CD4-positive, alpha-beta T cell treated with Interleukin-10 for 1 hour (primary cell): ENCODE results near the gene SKI.

Source experiments
- DNase-seq: peaks from one replicate; pipeline ENCODE4 v3.0.0-alpha.2; 2020

Gene SKI

DNA sequence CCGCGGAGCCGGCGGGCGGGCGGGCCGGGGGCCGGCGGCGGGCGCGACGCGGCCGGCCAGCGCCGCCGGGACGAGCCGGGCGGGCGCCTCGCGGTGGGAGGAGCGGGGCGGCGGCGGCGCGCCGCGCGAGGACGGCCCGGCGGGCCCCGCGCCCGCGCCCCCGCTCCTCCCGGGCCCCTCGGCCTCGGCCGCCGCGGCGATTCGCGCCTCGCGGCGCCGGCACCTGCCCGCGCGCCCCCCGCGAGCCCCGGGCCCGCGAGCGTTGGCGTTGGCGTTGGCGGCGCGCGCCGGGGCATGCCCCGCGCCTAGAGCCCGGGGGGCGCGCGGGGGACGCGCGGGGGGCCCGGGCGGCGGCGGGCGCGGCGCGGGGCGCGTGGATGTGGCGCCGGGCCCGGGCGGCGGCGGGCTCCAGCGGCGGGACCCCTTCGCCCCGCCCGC is at the start of gene SKI:
SKI (plus strand) TSS at position 163 of the 438 bp plus-strand sequence. CDS start 448 bp downstream, outside the sequence.
- DNase-seq = no peak

DNA sequence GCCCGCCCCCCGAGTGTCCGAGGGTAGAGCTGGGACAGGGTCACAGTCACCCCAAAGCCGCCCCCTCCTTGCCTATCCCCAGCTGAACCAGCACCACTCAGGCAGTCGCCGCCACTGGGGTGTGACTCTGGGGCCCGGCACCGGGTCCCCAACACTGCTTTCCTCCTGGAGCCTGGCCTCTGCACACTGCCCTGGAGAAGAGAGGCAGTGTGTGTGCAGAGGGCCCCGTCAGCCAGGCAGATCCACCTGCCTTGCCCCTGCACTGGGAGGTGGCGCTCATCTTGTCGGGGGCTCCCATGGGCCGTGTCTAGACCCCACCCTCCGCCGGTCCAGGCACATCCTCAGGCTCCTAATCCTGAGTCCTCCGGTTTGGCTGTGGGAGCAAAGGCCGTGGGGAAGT is 49.2 kb upstream of the SKI start:
- no peak for DNase-seq

DNA sequence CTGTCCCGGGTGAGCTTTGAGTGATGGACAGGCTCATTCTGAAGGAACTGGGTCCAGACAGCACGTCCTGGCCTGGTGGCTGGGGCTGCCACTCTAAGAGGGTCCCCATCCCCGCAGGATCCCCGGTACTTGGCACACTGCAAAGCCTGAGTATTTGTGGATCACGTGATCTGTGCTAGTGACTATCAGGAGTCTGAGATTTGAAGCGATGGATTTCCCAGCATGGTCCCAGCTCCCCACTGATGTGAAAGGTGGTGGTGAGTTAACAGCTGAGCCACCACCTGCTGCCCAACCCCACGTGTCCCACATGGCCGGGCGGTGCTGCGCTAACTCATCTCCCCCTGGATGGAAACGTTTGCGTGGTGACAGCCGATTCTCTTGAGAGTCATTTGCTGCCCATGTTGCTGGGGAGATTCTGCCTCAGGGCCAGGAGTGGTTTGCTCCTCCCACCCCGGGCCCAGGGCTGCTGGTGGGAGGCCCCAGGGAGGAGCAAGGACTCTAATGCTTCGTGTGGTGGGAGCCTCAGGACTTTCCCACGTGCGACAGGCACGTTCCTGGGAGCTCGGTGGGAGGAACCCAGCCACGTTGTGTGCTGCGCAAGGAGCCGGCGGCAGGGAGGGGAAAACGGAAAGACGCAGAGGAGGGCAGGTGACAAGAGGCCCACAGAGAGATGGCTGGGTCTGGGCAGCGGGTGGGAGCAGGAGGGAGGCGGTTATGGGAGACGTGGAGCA is 48.7 kb upstream of the SKI start:
- DNase-seq = no peak

DNA sequence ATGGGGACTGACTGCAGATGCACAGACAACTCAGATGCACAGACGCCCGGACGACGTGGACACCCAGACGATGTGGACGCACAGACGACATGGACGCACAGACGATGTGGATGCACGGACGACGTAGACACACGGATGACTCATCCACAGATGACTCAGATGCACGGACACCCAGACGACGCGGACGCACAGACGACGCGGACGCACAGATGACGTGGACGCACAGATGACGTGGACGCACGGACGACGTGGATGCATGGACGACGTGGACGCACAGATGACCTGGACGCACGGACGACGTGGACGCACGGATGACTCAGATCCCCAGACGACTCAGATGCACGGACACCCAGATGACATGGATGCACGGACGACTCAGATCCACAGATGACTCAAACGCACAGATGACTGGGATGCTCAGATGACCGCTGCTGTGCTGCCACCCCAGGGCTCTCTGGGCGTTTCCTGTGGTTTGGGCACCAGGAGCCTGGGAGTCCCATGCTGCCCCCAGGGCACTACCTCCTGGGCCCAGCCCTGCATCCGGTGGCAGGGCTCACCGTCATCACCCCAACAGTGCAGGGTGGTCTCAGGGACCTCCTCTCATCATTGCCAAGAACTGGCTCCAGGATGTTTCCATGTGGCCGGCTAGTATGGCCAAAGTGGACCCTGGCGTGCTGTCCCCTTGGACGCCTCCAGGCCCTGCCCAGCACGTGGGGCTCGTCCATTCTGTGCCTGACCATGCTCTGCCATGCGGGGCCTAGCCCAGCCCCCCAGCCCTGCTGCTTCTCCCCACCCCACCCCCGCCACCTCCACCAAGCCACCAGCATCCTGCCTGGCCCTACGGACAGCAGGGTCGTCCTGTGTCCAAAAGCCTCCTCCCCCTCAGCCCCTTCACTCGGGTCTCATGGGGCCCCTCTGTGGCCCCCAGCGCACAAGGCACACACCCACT is 47.5 kb upstream of the SKI start:
- DNase-seq = no peak

DNA sequence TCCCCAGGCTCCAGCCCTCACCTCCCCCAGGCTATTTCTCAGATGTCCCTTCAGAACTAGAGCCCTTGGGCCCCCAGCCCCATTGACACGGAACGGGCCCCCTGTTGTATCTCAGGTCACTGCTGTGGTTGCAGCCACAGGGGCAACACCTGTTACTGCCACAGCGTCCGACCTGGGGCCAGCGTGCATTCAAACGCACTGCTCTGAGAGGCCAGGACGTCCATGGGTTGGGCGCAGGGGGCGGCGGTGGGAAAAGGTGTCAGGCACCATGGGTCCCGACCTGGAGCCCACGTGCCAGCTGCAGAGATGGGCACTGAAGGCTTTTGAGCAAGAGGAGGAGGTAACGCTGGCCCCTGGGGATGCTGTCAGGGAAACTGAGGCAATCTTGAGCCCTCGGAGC is 46.8 kb upstream of the SKI start:
- no peak for DNase-seq

DNA sequence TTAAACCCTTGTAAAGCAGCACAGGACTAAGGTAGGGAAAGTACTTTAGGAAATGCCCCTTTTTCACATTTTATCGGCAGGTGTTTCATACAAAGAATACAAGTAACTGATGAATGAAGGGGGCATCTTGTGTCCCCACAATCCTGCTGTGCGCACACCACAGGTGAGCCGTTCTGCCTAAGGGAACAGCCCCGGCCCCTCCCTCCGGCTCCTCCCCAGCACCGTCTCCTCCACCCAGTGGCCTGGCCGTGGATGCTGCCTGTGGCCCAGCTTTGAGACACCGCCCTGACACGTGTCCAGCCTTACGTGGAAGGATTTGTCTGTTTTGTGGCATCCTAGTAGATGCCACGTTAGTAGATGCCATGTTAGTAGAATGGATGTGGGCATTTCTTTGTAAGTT is 46.4 kb upstream of the SKI start:
- DNase-seq = no peak

DNA sequence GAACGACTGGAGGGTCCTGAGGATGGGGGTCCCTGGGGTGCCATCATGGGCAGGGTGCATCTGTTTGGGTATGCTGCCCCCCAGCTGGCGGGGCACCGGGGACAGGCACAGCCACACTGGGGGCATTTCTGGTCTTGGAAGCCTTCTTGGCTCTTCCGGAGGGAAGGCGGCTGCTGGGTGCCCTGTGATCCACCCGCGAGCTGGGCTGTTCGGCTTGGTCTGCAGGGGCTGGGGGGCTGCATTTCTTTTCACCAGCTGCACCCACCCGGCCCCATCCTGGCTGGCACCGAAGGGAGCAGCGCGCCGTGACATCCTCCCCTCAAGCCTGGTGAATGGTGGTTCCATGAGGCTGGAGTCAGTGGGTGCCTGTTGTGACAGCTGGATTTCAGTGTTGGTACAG is 45.7 kb upstream of the SKI start:
- no peak for DNase-seq

DNA sequence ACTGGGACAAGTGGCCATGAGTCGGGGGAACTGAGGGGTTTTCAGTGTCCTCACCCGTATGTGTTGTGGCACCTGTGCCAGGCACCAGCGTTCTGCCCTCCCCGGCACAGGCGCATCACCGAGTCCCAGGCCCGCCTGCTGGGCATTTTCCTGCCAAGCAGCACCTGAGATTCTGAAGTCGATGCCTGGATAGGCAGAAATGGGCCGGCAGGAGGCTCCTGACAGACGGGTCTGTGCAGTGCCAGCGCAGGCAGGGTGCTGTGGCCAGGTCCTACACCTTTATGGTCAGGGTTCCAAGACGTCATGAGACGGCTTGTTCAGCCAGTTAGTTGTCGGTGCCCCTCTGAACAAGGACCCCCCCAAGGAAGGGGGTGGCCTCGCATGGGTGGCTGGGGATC is 44.2 kb upstream of the SKI start:
- no peak for DNase-seq

DNA sequence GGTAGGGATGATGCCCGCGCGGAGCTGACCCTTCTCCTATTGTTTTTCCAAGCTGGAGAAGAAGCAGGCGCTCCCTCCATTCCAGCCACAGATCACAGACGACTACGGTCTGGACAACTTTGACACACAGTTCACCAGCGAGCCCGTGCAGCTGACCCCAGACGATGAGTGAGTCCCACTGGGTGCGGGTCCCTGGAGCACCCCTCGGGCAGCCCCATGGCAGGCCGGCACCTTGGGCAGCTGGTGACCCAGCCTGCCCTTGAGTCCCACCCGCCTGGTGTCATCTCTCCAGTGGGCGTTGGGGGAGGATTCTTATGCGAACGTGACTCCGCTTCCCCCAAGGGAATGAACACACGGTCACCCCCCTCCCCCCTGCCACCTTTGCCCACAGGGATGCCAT is 43.6 kb upstream of the SKI start:
- no peak for DNase-seq

DNA sequence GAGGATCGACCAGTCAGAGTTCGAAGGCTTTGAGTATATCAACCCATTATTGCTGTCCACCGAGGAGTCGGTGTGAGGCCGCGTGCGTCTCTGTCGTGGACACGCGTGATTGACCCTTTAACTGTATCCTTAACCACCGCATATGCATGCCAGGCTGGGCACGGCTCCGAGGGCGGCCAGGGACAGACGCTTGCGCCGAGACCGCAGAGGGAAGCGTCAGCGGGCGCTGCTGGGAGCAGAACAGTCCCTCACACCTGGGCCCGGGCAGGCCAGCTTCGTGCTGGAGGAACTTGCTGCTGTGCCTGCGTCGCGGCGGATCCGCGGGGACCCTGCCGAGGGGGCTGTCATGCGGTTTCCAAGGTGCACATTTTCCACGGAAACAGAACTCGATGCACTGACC is 43.2 kb upstream of the SKI start:
- DNase-seq = no peak

DNA sequence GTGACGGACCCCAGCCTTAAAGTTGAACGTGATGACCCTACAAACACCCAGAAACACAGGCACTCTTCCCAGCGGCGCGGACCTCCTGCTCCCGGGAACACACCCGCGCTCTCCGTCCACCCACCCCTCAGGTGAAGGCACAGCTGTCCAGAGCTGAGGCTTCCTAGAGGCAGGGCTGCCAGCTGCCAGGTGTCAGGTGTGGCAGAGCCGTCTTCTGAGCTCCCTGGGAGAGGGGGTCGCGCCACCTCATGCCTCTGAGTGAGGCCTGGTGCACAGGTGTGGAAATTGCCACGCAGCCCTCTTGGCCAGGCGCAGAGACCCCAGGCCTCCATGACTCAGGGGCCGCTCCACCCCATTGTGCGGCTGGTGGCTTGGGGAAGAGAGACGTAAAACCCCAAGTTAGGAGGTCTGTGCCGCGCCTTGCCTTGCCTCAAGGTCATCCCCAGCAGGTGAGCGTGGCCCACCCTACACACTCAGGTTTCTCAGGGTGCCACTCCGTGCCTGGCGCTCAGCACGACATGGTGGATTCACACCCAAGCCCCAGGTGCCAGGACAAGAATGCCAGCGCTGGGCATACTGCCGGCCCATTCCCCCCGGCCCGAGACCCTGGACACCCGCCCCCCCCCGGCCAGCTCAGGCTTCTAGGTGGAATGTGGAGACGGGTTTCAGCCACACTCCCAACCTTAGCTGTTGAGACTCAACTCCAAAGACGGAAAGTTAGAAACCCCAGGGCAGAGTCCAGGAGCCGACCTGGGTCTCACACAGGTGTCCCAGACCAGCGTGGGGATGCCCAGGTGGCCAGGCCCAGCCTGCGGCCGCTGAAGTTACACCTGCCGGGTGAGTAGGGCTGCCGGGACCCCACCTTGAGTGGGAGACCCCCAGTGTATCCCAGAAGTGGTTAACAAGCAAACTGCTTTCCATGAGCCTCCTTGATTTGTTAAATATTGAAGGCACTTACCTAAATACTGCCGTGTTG is 42.0 kb upstream of the SKI start:
- DNase-seq = no peak

DNA sequence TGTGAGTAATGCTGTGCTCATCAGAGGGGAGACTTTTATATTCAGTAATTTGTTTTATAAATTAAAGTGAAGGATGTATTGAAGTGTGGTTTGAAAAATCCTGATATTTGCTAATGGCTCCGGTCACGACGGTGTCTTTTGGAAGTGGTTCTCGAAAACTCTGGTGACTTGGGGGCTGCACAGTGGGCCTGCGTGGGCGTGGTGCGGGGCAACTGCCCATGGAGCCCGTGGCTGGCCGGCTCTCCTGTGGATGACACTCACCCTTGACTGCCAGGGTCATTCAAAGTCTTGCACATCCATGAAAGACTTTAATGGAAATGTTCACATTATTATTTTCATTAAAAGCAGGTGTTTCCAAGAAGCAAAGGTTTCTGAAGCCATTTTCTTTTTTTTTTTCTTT is 41.2 kb upstream of the SKI start:
- DNase-seq = no peak

DNA sequence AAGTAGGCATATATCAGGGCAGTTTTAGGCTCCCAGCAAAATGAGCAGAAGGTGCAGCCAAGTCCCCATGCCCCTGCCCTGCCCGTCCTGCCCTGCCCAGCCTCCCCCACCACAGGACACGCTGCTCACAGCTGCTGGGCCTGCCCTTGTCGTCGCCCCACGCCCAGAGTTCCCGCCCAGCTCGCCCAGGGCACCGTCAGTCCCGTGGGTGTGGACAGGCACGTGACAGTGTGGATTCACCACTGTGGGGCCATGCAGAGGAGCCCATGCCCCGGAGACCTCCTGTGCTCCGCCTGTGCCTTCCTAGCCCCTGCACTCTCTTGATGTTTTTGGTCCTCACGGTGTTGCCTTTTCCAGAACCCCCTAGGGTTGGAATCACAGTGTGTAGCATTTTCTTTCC is 40.5 kb upstream of the SKI start:
- no peak for DNase-seq

DNA sequence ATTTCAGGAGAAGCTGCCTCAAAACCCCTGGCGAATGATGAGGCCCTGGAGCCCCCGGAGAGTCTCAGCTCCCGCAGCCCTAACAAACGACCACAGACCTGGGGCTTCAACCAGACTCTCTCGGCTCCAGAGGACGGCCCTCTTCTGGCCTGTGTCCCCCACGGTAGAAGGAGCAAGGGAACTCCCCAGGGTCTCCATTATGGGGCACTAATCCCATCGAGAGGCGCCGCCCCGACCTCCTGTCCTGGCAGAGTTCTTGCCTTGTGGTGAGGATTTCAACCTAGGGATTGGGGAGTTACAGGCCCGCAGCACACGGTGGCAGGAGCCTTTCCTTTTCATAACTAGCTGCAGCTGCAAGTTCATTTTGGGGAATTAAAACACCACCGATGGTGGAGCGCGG is 39.8 kb upstream of the SKI start:
- DNase-seq = no peak

DNA sequence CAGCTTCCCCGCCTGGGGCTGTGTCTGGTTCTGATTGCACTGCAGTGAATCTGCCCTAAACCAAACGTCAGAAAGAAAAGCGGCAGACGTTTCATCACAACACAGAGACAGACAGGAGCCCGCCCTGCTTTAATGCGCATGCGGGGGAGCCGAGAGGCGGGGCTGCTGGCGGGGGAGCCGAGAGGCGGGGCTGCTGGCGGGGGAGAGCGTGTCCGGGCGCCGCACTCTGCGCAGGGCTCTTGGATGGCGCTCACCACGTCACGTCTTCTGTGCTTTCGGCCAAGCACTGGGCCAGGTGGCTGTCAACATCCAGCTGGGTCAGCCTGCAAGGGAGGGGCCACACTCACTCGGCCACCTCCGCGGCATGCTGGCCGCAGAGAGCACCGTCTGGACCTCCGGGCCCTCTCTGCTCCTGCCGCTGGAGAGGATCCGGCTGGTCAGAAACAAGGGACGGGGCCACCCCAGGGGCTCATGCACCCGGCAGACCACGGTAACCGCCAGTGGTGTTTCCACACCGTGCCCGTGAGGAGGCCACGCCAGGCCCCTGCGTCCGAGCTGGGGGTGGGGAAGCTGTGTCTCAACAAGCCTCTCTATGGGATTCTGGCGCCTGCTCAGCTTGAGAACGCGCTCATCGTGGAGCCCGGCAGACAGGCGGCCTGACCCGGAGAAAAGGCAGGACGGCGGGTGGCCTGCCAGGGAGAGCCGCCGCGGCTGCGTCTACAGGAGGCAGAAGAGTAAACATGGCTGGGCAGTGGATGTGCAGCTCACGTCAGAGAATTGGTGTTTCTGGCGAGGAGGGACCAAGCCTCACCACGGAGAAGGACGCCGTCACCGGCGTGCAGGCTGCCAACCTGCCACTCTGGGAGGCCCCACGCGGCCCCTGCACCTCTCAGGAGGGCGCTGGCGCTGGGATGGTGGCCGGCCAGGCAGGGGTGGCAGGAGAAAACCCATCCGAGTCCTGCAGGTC is 38.4 kb upstream of the SKI start:
- DNase-seq = peak; percentile 95

DNA sequence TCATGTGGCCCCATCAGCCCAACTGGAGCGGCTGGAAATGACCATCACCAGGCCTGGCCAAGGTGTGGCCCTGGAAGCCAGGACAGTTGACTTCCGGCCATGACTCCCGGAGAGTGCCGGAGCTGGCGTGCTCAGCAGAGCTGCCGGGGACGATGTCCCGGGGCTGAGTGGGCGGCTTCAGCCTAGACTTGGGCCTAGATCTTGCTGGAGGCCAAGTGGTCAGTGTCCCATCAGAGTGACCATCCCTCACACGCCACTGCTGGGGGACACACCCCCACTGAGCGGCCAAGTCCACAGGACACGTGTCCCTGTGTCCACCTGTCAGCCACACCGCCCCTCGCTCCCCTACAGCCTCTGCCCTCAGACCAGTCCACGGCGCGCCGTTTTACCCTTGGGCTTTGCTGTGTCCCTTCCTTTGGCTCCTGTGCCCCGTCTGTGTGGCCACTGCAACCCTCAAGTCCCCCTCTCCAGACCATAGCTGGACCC is 37.6 kb upstream of the SKI start:
- DNase-seq = no peak

DNA sequence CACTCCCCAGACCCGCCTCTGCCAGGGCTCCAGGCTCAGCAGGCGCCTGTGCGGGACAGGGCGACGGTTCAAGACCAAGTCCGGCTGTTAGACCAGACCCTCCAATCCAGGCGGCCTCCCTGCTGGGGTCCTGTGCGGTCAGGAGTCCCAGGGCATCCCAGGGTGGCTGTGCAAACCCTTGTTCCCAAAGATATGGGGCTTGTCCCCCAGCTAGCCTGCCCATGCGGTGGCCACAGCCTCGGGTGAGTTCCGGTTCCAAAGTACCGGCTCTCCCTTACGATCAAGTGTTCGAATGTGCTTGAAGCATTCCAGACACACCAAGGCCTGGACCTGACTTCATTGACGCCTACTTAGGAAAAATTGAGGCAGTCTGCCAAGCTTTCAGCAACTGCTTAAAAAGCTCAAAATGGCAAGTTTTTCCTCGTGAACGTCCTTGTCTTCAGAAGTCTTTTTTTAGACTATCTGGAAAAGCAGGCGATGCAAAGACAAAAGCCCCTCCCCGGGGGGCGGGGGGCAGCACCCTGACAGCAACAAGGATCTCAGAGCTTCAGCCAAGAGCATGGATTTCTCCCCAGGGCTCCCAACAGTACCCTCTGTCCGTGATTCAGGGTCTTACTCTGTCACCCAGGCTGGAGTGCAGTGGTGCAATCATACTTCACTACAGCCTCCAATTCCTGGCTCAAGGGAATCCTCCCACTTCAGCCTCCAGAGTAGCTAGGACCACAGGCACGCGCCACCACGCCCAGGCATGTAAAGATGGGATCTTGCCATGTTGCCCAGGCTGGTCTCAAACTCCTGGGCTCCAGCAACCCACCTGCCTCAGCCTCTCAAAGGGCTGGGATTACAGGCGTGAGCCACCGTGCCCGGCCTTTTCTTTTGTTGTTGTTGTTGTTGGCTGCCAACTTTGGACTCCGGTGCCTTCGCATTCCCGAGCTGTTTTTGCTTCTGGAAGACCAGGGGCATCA is 35.8 kb upstream of the SKI start:
- DNase-seq = no peak

DNA sequence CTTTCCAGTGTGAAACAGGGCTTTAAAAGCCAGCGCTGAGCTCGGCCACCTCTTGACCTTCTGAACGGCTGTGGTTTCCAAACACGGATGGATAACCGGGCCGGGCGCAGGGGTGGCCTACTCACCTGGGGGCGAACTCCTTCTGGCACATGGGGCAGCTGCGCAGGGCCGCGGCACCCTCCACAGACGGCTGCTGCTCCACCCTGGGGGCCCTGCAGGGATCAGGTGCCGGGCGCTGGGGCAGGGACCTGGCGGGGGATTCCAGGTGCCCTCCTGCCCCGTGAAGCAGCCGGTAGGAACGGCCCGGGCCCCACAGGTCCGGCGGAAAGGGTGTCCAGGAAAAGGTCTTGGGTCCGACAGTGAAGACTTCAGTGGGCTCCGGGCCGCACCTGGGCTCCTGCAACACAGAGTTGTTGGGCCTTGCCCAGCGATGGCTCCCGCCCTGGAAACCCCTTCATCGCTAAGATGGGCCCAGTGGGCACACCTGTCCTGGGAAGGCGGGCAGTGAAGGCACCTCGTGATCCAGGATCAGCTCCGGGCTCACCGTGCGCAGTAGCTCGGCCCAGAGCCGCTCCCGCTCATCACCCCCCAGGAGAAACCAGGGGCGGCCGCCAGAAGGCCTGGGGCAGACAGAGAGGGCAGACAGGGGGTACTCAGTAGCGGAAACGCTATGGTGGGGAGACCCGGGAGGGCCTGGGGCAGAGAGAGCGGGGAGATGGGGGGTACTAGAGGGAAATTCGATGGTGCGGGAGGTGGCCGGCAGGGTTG is 34.4 kb upstream of the SKI start:
- DNase-seq = no peak

DNA sequence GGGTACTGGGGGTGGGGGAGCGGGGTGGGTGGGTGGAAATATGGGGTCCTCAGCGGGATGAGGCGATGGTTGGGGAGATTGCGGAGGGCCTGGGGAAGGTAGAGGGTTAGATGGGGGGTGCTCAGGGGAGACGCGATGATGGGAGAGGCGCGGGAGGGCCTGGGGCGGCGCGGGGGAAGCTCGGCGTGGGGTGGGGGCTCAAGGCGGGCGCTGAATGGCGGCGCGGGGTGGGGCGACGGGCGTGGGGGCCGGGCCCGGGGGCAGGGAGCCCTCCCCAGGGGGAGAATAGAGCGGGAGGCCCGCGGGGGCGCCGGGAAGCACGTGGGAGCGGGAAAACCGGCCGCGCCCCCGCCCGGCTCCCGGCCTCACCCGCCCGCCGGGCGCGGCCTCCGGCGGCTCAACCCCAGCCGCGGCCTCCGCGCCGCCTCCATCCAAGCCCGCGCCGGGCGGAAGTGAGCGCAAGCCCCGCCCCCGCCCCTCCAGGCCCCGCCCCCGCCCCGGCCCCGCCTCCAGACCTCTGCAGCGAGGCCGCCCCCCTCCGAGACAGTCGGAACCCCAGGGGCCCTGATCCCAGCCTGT is 33.7 kb upstream of the SKI start, which contains the start of gene FAAP20:
FAAP20 (minus strand) TSS at position 454 of the 579 bp plus-strand sequence; CDS start at position 431, 23 bp downstream.
- DNase-seq = peak; percentile 84
